ENCODE data around the gene FAM76A. TPM values are rescaled to one million over a fixed set of nuclear protein-coding genes. Genes with fewer than 3 reads are reported as not detected.
A peak's percentile ranks its signal among the peaks of the same experiment; 100 is the strongest.

The FAM76A gene
- total and polyA plus RNA-seq, 2 donors (not counting 3 experiments of a cell fraction or from before 2014, with no cell fraction given), result 1.8 to 12.8 TPM

GRCh38 chr1:27704958-27705357 lies 20.8 kb upstream of the FAM76A start:
- Histone ChIP-seq H3K9me3 (replicated peaks; ENCODE audit: control insufficient read depth, insufficient read depth, low read length) (no peaks in the 10 kb centered on the region), H3K79me2 (ENCODE audit: control insufficient read depth, insufficient read depth, low read length) (no peaks in the 10 kb centered on the region), H3K4me1 (ENCODE audit: control insufficient read depth, extremely low read depth, insufficient read depth, low read length) (no peaks in the 10 kb centered on the region), H3K27ac (ENCODE audit: insufficient read depth, low read depth, low read length) (no peak overlapping the region), H3K4me3 (replicated peaks in 1 of 3; ENCODE audit: insufficient read depth in 1 of 3, low read depth in 1 of 3, low read length in 3 of 3) (no peak overlapping the region), H2AFZ (ENCODE audit: low read depth, low read length) (no peak overlapping the region), H3K36me3 (ENCODE audit: control insufficient read depth in 2 of 2, extremely low read depth in 1 of 2, insufficient read depth in 2 of 2, low read length in 2 of 2) (no peaks in the 10 kb centered on the region), H3K4me2 (ENCODE audit: insufficient read depth, low read length) (no peak overlapping the region), H3K9ac (replicated peaks; ENCODE audit: extremely low read depth, insufficient read depth, low read length) (no peak overlapping the region), H3K9me1 (replicated peaks; ENCODE audit: control insufficient read depth, extremely low read depth, insufficient read depth, low read length) (no peaks in the 10 kb centered on the region), H4K20me1 (replicated peaks; ENCODE audit: control insufficient read depth, extremely low read depth, insufficient read depth, low read length) (no peaks in the 10 kb centered on the region), H3K27me3 (ENCODE audit: control insufficient read depth in 2 of 2, insufficient read depth in 2 of 2, low read length in 2 of 2) (peaks cover 3 to 9% of the 10 kb centered on the region in 2 experiments)
- dilution Hi-C loops (cut with MboI; ENCODE audit: extremely low pct_ligation_motif_present, low sequenced_read_pairs) (no loop called here), intact Hi-C loops (cut with micrococcal nuclease) (no loop called here)
- no TSS peak for BruUV-seq (replicated peaks)
- CTCF ChIA-PET, result interaction anchor here (2.5 kb wide), 1 partner anchor 14 kb away, joined by 9 read pairs; no protein-coding TSS in a partner anchor
- DNase-seq (ENCODE audit: low read depth, low spot score) (no peak), FAIRE-seq (peak; percentile 55)
- TF ChIP-seq GATA2 (IDR thresholded peaks at IDR 0.05; ENCODE audit: insufficient read depth, insufficient read length, low read depth, low read length), result no peak
- TF ChIP-seq MAX (IDR thresholded peaks at IDR 0.05; ENCODE audit: insufficient read depth, insufficient read length), result no peak
- no peak for TF ChIP-seq JUN (IDR thresholded peaks at IDR 0.05; ENCODE audit: borderline replicate concordance, insufficient read depth, insufficient read length, low read depth)
- no peak for TF ChIP-seq EZH2 (IDR thresholded peaks at IDR 0.05; ENCODE audit: borderline replicate concordance, low read depth, low read length, severe bottlenecking)
- TF ChIP-seq MYC (IDR thresholded peaks at IDR 0.05; ENCODE audit: low read depth, low read length), result no peak
- TF ChIP-seq POLR2AphosphoS5 (IDR thresholded peaks at IDR 0.05; ENCODE audit: insufficient read depth, low read depth, low read length), result no peak
- TF ChIP-seq CTCF (IDR thresholded peaks at IDR 0.05; ENCODE audit: extremely low read depth in 1 of 2, insufficient read depth in 1 of 2, low read depth in 1 of 2, low read length in 2 of 2), result no peak
- no peak for TF ChIP-seq POLR2A (IDR thresholded peaks at IDR 0.05; ENCODE audit: low read depth, low read length)
- POLR2A ChIA-PET, result no interaction called here
